OCI-LY3 (cell line): Measurements from ENCODE around the gene CHRD.

ENCODE experiments used
- EZH2phosphoT487 ChIP-seq: fragments of 200-600 bp; shearing (Covaris generic); IDR thresholded peaks from 2 replicates; pipeline ENCODE4 v1.6.1; 2018; ENCODE audit warnings: antibody characterized with exemption, mixed run types, low read depth
- TF ChIP-seq, protein P1 (sequence below): fragments of 200-600, 300-600 bp; sonication (generic); IDR thresholded peaks from 2 replicates; pipeline ENCODE4 v1.5.1; 2014; ENCODE audit warnings: antibody characterized with exemption, low read length, low read depth

DNA sequence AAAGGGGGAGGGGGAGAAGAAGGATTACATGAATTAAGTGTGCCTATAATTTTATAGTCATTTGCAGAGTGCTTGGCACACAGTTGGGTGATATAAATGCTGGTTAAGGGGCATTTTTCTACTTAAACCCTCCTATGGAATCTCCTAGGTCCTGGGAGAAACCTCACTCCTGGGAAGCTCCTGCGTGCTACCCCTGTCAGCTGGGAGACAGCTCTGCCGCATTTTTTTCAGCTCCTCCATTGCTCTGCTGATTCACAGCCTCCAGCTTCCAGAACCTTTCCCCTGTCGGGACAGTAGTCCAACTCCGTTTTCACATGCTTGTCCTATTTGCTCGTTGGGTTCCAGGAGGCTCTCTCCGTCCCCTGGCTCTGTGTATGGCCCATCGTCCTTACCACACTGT, 59.2 kb downstream of the CHRD start:
- no peak for TF ChIP-seq EZH2phosphoT487
- TF ChIP-seq, protein P1, sequence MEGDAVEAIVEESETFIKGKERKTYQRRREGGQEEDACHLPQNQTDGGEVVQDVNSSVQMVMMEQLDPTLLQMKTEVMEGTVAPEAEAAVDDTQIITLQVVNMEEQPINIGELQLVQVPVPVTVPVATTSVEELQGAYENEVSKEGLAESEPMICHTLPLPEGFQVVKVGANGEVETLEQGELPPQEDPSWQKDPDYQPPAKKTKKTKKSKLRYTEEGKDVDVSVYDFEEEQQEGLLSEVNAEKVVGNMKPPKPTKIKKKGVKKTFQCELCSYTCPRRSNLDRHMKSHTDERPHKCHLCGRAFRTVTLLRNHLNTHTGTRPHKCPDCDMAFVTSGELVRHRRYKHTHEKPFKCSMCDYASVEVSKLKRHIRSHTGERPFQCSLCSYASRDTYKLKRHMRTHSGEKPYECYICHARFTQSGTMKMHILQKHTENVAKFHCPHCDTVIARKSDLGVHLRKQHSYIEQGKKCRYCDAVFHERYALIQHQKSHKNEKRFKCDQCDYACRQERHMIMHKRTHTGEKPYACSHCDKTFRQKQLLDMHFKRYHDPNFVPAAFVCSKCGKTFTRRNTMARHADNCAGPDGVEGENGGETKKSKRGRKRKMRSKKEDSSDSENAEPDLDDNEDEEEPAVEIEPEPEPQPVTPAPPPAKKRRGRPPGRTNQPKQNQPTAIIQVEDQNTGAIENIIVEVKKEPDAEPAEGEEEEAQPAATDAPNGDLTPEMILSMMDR, result no peak
